DND-41 (cell line): Measurements from ENCODE around the gene CELA1.

Experiments used
- EZH2 ChIP-seq: IDR thresholded peaks from 3 replicates; pipeline ENCODE4 v1.6.1; 2012; ENCODE audit warnings: borderline replicate concordance, low read depth, mild to moderate bottlenecking, moderate library complexity, low read length, inconsistent platforms; ENCODE audit not compliant: severe bottlenecking
- TF ChIP-seq, protein P1 (sequence below): IDR thresholded peaks from 2 replicates; pipeline ENCODE4 v1.5.1; 2012; ENCODE audit warnings: borderline replicate concordance, low read length, moderate library complexity, mild to moderate bottlenecking; ENCODE audit not compliant: poor library complexity, severe bottlenecking; ENCODE audit errors: extremely low read depth

DNA sequence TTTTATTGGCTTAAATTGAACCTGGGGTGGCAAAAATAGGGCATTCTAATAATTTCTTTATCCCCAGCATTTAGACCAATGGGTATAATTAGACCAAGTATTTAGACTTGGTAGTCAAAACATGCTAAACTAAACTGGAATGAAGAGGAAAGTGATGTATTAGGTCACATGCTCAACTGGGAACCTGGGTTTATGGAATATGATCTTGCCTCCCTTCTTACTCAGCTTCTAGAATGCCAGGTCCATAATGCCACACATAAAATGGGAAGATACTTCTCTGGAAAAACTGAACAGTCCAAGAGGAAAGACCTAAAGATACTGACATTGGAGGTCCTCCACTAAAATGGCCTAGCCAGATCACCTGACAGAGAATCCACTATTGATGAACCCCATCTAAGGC, 16.3 kb downstream of the CELA1 start:
- TF ChIP-seq, protein P1, sequence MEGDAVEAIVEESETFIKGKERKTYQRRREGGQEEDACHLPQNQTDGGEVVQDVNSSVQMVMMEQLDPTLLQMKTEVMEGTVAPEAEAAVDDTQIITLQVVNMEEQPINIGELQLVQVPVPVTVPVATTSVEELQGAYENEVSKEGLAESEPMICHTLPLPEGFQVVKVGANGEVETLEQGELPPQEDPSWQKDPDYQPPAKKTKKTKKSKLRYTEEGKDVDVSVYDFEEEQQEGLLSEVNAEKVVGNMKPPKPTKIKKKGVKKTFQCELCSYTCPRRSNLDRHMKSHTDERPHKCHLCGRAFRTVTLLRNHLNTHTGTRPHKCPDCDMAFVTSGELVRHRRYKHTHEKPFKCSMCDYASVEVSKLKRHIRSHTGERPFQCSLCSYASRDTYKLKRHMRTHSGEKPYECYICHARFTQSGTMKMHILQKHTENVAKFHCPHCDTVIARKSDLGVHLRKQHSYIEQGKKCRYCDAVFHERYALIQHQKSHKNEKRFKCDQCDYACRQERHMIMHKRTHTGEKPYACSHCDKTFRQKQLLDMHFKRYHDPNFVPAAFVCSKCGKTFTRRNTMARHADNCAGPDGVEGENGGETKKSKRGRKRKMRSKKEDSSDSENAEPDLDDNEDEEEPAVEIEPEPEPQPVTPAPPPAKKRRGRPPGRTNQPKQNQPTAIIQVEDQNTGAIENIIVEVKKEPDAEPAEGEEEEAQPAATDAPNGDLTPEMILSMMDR, result no peak
- no peak for TF ChIP-seq EZH2
